SK-N-SH (cell line): ENCODE measurements around the gene PRKG1. TPM values are rescaled to one million over a fixed set of nuclear protein-coding genes. Genes with fewer than 3 reads are reported as not detected.

Experiments
- CTCF ChIA-PET: fragments of 300-600, 350-600 bp; formaldehyde crosslinking; extraction: SDS; loops from one replicate; lab custom pipeline; 2021; lab: Yijun Ruan, JAX
- POLR2A ChIA-PET: fragments of 350-600 bp; sonication (Branson Sonifier 250); formaldehyde crosslinking; extraction: SDS; loops from one replicate; lab custom pipeline; 2020; ENCODE audit warnings: antibody characterized with exemption, inconsistent platforms; lab: Yijun Ruan, JAX
- DNase-seq: peaks from one replicate; pipeline ENCODE4 v3.0.0; 2012
- H2AFZ ChIP-seq: fragments of 200-600 bp; sonication (generic); 2 replicates; pipeline ENCODE4 v1.8.1; 2016; ENCODE audit warnings: antibody characterized with exemption, mild to moderate bottlenecking, low read depth
- H3F3A ChIP-seq: fragments of 200-600 bp; sonication (generic); replicated peaks from 2 replicates; pipeline ENCODE3; 2016; ENCODE audit warnings: antibody characterized with exemption, mild to moderate bottlenecking; ENCODE audit not compliant: insufficient read depth
- H3K27ac ChIP-seq, 2 experiments: fragments of 200-500 bp in 1 of 2; fragments of 200-600 bp in 1 of 2; sonication (Bioruptor generic) in 1 of 2; sonication (generic), shearing (Covaris generic) in 1 of 2; 2 replicates each; pipeline versions ENCODE4 v1.5.1 to v1.6.1; 2014 to 2016; ENCODE audit warnings: low read depth in 2 of 2, inconsistent platforms in 1 of 2, low read length in 1 of 2, mild to moderate bottlenecking in 1 of 2, mixed read lengths in 1 of 2
- H3K27me3 ChIP-seq: fragments of 200-600 bp; sonication (generic), shearing (Covaris generic); 2 replicates; pipeline ENCODE4 v1.6.1; 2016; ENCODE audit warnings: mixed run types; ENCODE audit not compliant: insufficient read depth
- H3K36me3 ChIP-seq, 2 experiments: fragments of 200-500 bp in 1 of 2; fragments of 200-600 bp in 1 of 2; sonication (Bioruptor generic) in 1 of 2; sonication (generic) in 1 of 2; replicated peaks in 1 of 2; 2 replicates each; pipeline versions ENCODE3 to v1.5.1; 2014 to 2016; ENCODE audit warnings: low read length in 1 of 2, mild to moderate bottlenecking in 1 of 2; ENCODE audit not compliant: insufficient read depth in 2 of 2, control insufficient read depth in 1 of 2
- H3K4me1 ChIP-seq, 2 experiments: fragments of 200-500 bp in 1 of 2; fragments of 200-600 bp in 1 of 2; sonication (Bioruptor generic) in 1 of 2; sonication (generic), shearing (Covaris generic) in 1 of 2; 2 replicates each; pipeline versions ENCODE4 v1.5.1 to v1.6.1; 2014 to 2016; ENCODE audit warnings: low read depth in 1 of 2, low read length in 1 of 2, mixed run types in 1 of 2; ENCODE audit not compliant: insufficient read depth in 2 of 2, control insufficient read depth in 1 of 2
- H3K4me2 ChIP-seq: fragments of 200-600 bp; sonication (generic), shearing (Covaris generic); 2 replicates; pipeline ENCODE4 v1.6.1; 2017; ENCODE audit warnings: mixed run types
- H3K4me3 ChIP-seq, 2 experiments: fragments of 200-500 bp in 1 of 2; fragments of 200-600 bp in 1 of 2; sonication (Bioruptor generic) in 1 of 2; sonication (generic), shearing (Covaris generic) in 1 of 2; 2 replicates each; pipeline versions ENCODE4 v1.5.1 to v1.8.1; 2014 to 2016; ENCODE audit warnings: low read depth in 2 of 2, inconsistent platforms in 1 of 2, low read length in 1 of 2, mild to moderate bottlenecking in 1 of 2, mixed read lengths in 1 of 2, moderate library complexity in 1 of 2
- H3K79me2 ChIP-seq: fragments of 200-600 bp; sonication (generic); 2 replicates; pipeline ENCODE4 v1.8.1; 2017; ENCODE audit warnings: mild to moderate bottlenecking; ENCODE audit not compliant: insufficient read depth
- H3K9ac ChIP-seq: fragments of 200-600 bp; sonication (generic); 2 replicates; pipeline ENCODE4 v1.6.1; 2017; ENCODE audit warnings: mixed run types
- H3K9me2 ChIP-seq: fragments of 200-600 bp; sonication (generic); 2 replicates; pipeline ENCODE4 v1.6.1; 2017; ENCODE audit warnings: mixed run types
- H3K9me3 ChIP-seq: fragments of 200-600 bp; sonication (generic); 2 replicates; pipeline ENCODE4 v1.6.1; 2017; ENCODE audit warnings: mixed run types, mild to moderate bottlenecking, moderate library complexity
- H4K20me1 ChIP-seq: fragments of 200-600 bp; sonication (generic); 2 replicates; pipeline ENCODE4 v1.6.1; 2017; ENCODE audit warnings: mild to moderate bottlenecking, mixed run types; ENCODE audit not compliant: insufficient read depth
- CHD2 ChIP-seq: fragments of 150-350 bp; IDR thresholded peaks from 2 replicates; pipeline ENCODE4 v1.6.1; 2018; ENCODE audit warnings: low read length; ENCODE audit not compliant: partially characterized antibody
- CTCF ChIP-seq: fragments of 200-600 bp; sonication (generic); IDR thresholded peaks from 2 replicates; pipeline ENCODE4 v1.6.1; 2017; ENCODE audit warnings: antibody characterized with exemption, mild to moderate bottlenecking, moderate library complexity
- ELF1 ChIP-seq: IDR thresholded peaks from 2 replicates; pipeline ENCODE4 v1.4.0; 2012
- EP300 ChIP-seq, 2 experiments: IDR thresholded peaks; 2 replicates each; pipeline versions ENCODE4 v1.4.0 to v1.6.1; 2012; ENCODE audit warnings: borderline replicate concordance in 1 of 2, low read depth in 1 of 2, low read length in 1 of 2
- EZH2phosphoT487 ChIP-seq: fragments of 200-600 bp; sonication (generic); IDR thresholded peaks from 2 replicates; pipeline ENCODE4 v1.6.1; 2017; ENCODE audit warnings: low read depth, mixed run types, mild to moderate bottlenecking, antibody characterized with exemption, moderate library complexity, borderline replicate concordance
- FOSL2 ChIP-seq: IDR thresholded peaks from 2 replicates; pipeline ENCODE4 v1.4.0; 2012; ENCODE audit warnings: low read depth, mild to moderate bottlenecking, moderate library complexity, borderline replicate concordance
- FOXJ3 ChIP-seq: sonication (generic); formaldehyde crosslinking; IDR thresholded peaks from 2 replicates; pipeline ENCODE4 v1.5.1; 2020; ENCODE audit warnings: mild to moderate bottlenecking, missing genetic modification reagents
- FOXM1 ChIP-seq: IDR thresholded peaks from 2 replicates; pipeline ENCODE4 v1.4.0; 2012; ENCODE audit warnings: low read depth, mild to moderate bottlenecking
- GABPA ChIP-seq: IDR thresholded peaks from 2 replicates; pipeline ENCODE4 v1.4.0; 2012; ENCODE audit warnings: low read depth, mild to moderate bottlenecking
- IRF3 ChIP-seq: fragments of 150-350 bp; IDR thresholded peaks from 2 replicates; pipeline ENCODE4 v1.6.1; 2016; ENCODE audit warnings: mild to moderate bottlenecking, low read depth, low read length
- MXI1 ChIP-seq: IDR thresholded peaks from 2 replicates; pipeline ENCODE4 v1.6.1; 2012; ENCODE audit warnings: mild to moderate bottlenecking, low read depth, low read length, improper control_type of control experiment
- NFIC ChIP-seq: IDR thresholded peaks from 2 replicates; pipeline ENCODE4 v1.4.0; 2012; ENCODE audit warnings: borderline replicate concordance
- PBX3 ChIP-seq: IDR thresholded peaks from 2 replicates; pipeline ENCODE4; 2012
- POLR2AphosphoS5 ChIP-seq: IDR thresholded peaks from 2 replicates; pipeline ENCODE4 v1.6.1; 2012; ENCODE audit warnings: low read depth, low read length
- RAD21 ChIP-seq: IDR thresholded peaks from 2 replicates; pipeline ENCODE4 v1.6.1; 2012; ENCODE audit warnings: mild to moderate bottlenecking, low read length
- RCOR1 ChIP-seq: fragments of 150-350 bp; IDR thresholded peaks from 2 replicates; pipeline ENCODE4 v1.6.1; 2017; ENCODE audit warnings: antibody characterized with exemption, low read length
- RFX5 ChIP-seq: IDR thresholded peaks from 2 replicates; pipeline ENCODE4 v1.6.1; 2012; ENCODE audit warnings: mild to moderate bottlenecking, improper control_type of control experiment, low read length
- RXRA ChIP-seq: IDR thresholded peaks from 2 replicates; pipeline ENCODE4 v1.4.0; 2012; ENCODE audit warnings: low read depth, mild to moderate bottlenecking, borderline replicate concordance
- SIN3A ChIP-seq: IDR thresholded peaks from 2 replicates; pipeline ENCODE4 v1.6.1; 2012; ENCODE audit warnings: low read depth, mild to moderate bottlenecking, low read length, moderate library complexity, borderline replicate concordance
- SMC3 ChIP-seq: IDR thresholded peaks from 2 replicates; pipeline ENCODE4 v1.6.1; 2012; ENCODE audit warnings: low read depth, low read length, improper control_type of control experiment
- TAF1 ChIP-seq: IDR thresholded peaks from 2 replicates; pipeline ENCODE4 v1.6.1; 2012; ENCODE audit warnings: low read depth, mild to moderate bottlenecking, low read length, moderate library complexity, borderline replicate concordance
- TCF12 ChIP-seq: IDR thresholded peaks from 2 replicates; pipeline ENCODE4 v1.4.0; 2012
- TEAD4 ChIP-seq: IDR thresholded peaks from 2 replicates; pipeline ENCODE4 v1.4.0; 2012; ENCODE audit warnings: mild to moderate bottlenecking, borderline replicate concordance; ENCODE audit not compliant: insufficient read depth
- USF2 ChIP-seq: fragments of 150-350 bp; IDR thresholded peaks from 2 replicates; pipeline ENCODE4 v1.6.1; 2017; ENCODE audit warnings: antibody characterized with exemption, low read length, low read depth, borderline replicate concordance
- WGBS: methylation state at CpG from one replicate; pipeline ENCODE4 v1.1.6; 2017; ENCODE audit warnings: low lambda C conversion rate; 5-methylcytosine and 5-hydroxymethylcytosine counted together
- polyA plus RNA-seq, 3 experiments: library from polyadenylated mRNA; depleted of rRNA; stranded (reverse); fragments of >200 nt; gene quantifications; 2 replicates each; pipeline ENCODE4 v1.2.3, GENCODE V29; 2012

The PRKG1 gene
- polyA plus RNA-seq, 1 of the 3 experiments (the other 2 are of a cell fraction), result 4.1 TPM

- TF ChIP-seq FOXM1 (no peak), ELF1 (no peak)
Measured at GRCh38 chr10:52215745-52216361, 1141.6 kb downstream of the PRKG1 start (continued).

- no peak overlapping the region for H3K4me3 ChIP-seq
- H3F3A ChIP-seq, result no peaks in the 10 kb centered on the region
- no peaks in the 10 kb centered on the region for H3K9me2 ChIP-seq
- no peaks in the 10 kb centered on the region for H3K36me3 ChIP-seq
- H3K27ac ChIP-seq, result peak overlapping the region; percentile 69 to 89
- H4K20me1 ChIP-seq, result no peaks in the 10 kb centered on the region
- ChIA-PET POLR2A (no interaction called here), CTCF (interaction anchor here (0.7 to 2.5 kb wide), 28 partner anchors 10 to 1220 kb away, joined by 3 to 20 read pairs (median 4); no protein-coding TSS in a partner anchor)
- H3K27me3 ChIP-seq, result no peaks in the 10 kb centered on the region
- peak; percentile 8 for DNase-seq
- no peaks in the 10 kb centered on the region for H3K9me3 ChIP-seq
- peaks cover 6 to 8% of the 10 kb centered on the region in 2 experiments for H3K4me1 ChIP-seq
- no peaks in the 10 kb centered on the region for H3K79me2 ChIP-seq
- WGBS, result 27% methylated on average over 2 of the region's 2 CpGs
- H2AFZ ChIP-seq, result peak overlapping the region; percentile 72
- no peak for TF ChIP-seq CHD2
- no peak for TF ChIP-seq FOXM1
- TF ChIP-seq TCF12, result peak; percentile 19; the same call in 1 of the 2 replicates
- no peak for TF ChIP-seq FOXJ3
- TF ChIP-seq PBX3, result 0 out of 2 replicates have a peak, but pooled peaks have one; percentile 12
- no peak for TF ChIP-seq IRF3
- TF ChIP-seq NFIC, result no peak
- TF ChIP-seq ELF1, result no peak
- TF ChIP-seq MXI1, result no peak
- TF ChIP-seq USF2, result no peak
- no peak for TF ChIP-seq POLR2AphosphoS5
- no peak for TF ChIP-seq TAF1
- peak in 1 of 2 experiments; percentile 17; a peak in 1 of 4 replicates for TF ChIP-seq EP300 (IDR thresholded peaks at IDR 0.05; ENCODE audit: borderline replicate concordance in 1 of 2, low read depth in 1 of 2, low read length in 1 of 2)
- TF ChIP-seq SIN3A, result no peak
- TF ChIP-seq SMC3, result no peak
- peak; percentile 26; the same call in 1 of the 2 replicates for TF ChIP-seq RAD21
- no peak for TF ChIP-seq RFX5
- TF ChIP-seq TEAD4, result no peak
- no peak for TF ChIP-seq FOSL2
- TF ChIP-seq RXRA, result no peak
- TF ChIP-seq EZH2phosphoT487, result no peak
- TF ChIP-seq CTCF, result no peak
- TF ChIP-seq GABPA, result no peak
- no peak for TF ChIP-seq RCOR1
- H3K4me2 ChIP-seq, result peak overlapping the region; percentile 13; the same call in 1 of the 2 replicates
- peak overlapping the region; percentile 12; the same call in 1 of the 2 replicates for H3K9ac ChIP-seq
Measured at GRCh38 chr10:52216852-52217251, 1142.6 kb downstream of the PRKG1 start.
